CD4-positive, alpha-beta T cell treated with Interleukin-15 for 4 hours (primary cell): ENCODE results near the gene COL18A1.
"Not testable (repeated sequence)": the region's sequence is repeated elsewhere in the genome, so short reads cannot be mapped to it uniquely, and the experiment has no call there.

Experiments
- DNase-seq: peaks from one replicate; pipeline ENCODE4 v3.0.0-alpha.2; 2020; ENCODE audit warnings: low spot score

Gene COL18A1

DNA sequence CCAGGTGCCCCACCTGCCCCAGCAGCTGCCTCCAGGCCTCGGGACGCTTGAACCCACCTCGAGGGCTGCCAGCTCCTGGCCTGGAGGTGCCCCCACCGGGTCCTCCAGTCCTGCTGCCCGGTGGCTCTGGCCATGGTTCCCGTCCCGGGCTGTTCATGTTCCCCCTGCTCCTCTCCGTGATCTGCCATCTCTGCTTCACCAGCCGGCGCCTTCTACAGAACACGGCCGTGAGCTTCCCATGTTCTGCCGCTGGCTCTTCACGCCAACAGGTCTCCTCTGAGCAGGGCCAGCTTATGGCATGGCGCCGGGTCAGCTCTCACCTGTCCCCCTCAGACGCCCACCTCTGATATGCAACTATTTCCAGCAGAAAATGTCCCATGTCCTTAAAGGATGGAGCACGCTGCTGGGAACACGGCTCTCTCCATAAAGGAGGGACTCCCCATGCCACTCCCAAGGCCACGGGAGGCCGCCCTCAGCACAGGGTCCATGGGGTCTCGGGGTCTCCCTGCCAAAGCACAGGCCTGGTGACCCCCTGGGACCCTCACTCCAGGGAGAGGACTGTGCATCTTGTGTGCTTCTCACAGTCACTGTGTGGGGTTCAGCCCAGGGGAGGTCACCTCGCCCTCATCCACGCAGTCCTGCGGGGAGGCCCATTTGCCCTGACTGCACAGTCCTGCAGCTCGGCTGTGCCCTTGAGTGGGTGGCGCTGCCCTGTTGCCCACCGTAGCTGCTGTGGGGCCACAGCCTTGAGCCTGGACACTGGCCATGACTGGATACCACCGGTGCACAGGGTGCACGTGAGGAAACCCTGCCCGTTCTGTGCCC, 36.7 kb downstream of the COL18A1 start:
- no peak for DNase-seq

DNA sequence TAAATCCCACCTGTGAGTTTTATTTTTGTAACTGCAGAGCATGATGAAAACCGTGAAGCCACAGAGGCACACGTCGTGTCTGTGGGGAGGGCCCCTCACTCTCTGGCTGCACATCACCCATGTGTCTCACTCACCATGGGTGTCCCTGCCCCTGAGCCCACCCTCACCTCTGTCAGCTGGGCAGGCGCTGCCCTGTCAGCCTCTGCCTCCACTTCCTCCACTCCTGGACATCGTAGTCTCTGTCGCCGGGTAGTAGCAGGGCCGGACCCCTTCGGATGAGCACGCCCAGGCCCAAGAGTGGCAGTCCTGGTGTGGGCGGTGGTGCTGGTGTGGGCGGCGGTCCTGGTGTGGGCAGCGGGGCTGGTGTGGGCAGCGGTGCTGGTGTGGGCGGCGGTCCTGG, 37.3 kb downstream of the COL18A1 start:
- no peak for DNase-seq

DNA sequence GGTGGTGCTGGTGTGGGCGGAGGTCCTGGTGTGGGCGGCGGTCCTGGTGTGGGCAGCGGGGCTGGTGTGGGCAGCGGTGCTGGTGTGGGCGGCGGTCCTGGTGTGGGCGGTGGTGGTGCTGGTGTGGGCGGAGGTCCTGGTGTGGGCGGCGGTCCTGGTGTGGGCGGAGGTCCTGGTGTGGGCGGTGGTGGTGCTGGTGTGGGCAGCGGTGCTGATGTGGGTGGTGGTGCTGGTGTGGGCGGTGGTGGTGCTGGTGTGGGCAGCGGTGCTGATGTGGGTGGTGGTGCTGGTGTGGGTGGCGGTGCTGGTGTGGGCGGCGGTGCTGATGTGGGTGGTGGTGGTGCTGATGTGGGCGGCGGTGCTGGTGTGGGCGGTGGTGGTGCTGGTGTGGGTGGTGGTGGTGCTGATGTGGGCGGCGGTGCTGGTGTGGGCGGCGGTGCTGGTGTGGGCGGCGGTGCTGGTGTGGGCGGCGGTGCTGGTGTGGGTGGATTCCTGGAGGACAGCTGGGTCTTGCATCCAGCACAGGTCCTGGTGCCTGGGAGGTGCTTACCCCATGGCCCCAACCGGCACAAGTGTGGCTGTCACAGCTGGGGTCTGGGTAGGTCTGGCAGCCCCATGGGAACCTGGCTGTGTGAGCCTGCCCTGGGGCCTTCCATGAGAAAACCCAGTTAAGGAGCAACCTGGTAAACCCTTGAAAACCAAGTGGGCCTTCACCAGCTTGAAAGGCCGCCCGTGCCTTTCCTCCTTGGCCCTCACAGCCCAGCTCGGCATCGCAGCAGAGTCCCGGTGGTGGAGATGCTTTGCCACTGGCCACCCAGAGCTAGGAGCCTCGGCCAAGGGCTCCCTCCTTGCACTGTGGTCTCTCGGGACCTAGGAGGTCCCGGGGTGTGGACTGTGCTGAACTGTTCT, 38.0 kb downstream of the COL18A1 start:
- DNase-seq, result not testable (repeated sequence)

DNA sequence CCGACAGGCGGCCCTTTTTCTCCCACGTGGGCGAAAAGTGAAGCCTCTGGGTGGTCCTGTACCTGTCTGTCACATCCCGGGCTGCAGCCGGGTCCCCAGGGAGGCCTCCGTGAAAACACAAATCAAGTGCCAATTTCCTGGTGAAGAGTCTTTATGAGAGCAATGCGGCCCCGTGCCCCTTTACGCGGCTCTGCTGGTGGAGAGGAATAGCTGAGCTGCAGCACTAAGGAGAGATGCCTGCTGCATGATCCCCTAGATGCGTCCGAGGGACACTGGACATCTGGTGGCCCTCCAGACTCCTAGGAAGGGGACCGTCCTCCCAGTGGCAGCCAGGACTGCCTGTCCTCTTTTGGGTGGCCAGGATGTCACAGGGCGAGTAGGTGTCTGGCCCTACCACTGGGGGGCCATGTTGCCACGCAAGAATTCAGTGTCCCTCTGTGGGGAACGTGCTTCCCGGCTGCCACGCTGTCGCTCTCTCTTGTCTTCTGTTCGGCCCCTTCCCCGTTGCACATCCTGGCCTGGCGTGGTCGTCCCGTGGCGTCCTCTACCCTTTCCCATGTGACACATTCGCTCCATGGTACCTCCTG, 38.7 kb downstream of the COL18A1 start:
- peak; percentile 3 for DNase-seq

DNA sequence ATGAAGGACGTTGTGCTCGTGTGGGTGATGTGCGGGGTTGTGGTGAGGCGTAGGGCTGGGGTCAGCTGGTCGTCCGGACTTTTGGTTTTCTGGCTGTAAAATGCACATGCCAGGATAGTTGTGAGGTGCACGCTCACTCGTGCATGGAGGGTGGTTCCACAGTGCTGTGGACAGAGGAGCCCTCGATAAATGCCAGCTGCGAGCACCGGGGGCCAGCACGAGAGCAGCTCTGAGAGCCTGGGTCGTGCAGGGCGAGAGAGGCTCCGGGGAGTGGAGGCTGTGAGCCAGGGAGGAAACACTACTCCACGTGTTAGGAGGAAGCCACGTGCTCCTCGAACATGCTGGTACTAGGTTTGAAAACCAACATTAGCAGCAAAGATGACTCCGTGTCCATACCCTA, 39.4 kb downstream of the COL18A1 start:
- no peak for DNase-seq

DNA sequence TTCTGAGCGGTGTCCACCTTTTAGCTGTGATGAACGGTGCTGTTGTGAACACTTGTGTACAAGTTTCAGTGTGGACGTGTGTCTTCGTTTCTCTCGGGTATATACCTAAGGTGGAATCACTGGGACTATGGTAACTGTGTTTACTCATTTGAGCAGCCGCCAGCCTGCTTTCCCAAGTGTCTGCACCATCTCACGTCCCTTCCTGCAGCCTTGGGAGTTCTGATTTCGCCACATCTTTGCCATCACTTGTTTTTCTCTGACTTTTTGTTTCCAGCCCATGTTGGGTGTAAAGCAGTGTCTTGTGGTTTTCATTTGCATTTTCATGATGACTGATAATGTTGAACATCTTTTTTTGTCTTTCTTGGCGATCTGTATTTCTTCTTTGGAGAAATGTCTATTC, 40.4 kb downstream of the COL18A1 start:
- DNase-seq, result no peak

DNA sequence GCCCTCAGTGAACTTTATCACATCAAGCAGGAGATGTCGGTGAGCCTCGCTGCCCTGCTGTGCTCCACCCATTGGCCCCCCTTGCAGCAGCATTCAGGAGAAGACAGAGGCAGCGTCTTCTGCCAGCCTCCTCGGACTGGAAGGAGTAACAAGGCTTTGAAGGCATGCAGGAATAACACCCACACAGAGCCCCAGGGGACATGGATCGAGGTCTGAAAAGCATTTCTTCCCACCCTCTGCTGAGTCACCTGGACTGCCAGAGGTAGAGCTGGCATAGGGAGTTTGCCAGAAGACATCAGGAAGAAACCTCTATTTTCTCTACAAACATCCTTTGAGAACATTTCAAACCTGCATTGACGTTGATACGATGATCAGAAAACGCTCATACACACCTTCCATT, 42.9 kb downstream of the COL18A1 start:
- no peak for DNase-seq

DNA sequence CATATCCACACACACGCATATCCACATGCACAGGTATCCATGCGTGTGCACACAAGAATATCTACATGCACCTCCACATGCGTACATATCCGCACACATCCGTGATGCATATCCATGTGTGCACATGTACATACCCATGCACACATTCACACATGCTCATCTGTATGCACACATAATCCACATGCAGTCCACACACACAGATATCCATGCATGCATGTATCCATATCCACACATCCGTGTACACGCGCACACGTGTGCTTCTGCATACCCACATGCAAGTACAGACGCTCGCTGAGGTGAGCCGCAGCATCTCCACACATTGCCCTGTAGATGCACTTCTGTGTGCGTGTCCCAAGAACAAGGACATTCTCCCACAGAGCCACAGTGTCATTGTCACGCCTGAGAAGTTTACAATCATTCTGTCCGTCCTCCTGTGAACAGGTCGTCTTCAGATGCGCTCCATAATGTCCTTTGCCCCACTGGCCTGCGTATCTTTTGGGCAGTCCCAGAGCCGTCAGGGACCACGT, 43.4 kb downstream of the COL18A1 start:
- DNase-seq, result no peak

DNA sequence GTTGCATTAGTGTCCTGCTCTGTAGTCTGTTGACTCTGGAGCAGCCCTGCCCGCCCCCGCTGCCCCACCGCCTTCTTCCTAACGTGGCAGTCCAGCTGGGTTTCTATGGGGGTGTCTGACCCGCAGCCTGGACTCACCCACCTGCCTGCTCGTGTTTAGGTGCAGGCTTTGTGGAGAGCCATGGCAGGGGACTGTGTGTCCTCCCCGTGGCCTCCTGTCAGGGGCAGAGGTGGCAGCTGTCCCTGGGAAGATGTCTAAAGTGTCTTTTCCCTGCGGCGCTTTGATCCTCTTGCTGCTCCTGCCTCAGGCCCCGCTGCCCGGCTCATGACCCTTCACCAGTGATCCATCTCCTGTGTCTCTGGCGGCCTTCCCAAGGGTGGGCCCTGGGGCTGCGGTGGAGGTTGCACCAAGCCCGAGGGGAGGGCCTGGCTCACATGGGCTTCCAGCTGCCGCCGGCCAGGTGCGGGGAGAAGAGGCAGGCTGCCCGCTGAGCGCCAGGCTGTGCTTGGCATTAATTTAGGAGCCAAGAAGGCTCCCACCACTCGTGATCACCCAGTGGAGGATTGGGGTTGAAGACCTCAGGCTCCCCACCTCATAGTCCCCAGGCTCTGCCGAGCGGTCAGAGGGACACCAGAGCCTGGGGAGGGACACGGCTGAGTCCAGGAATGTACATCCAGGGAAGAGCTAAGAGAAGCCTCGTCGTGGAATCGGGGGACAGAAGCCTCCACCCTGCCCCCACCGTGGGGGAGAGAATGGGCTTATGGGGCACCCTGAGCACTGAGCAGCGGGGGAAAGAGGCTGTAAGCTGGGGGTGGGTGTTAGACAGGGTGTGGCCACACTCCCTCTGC, 44.1 kb downstream of the COL18A1 start:
- DNase-seq, result no peak

DNA sequence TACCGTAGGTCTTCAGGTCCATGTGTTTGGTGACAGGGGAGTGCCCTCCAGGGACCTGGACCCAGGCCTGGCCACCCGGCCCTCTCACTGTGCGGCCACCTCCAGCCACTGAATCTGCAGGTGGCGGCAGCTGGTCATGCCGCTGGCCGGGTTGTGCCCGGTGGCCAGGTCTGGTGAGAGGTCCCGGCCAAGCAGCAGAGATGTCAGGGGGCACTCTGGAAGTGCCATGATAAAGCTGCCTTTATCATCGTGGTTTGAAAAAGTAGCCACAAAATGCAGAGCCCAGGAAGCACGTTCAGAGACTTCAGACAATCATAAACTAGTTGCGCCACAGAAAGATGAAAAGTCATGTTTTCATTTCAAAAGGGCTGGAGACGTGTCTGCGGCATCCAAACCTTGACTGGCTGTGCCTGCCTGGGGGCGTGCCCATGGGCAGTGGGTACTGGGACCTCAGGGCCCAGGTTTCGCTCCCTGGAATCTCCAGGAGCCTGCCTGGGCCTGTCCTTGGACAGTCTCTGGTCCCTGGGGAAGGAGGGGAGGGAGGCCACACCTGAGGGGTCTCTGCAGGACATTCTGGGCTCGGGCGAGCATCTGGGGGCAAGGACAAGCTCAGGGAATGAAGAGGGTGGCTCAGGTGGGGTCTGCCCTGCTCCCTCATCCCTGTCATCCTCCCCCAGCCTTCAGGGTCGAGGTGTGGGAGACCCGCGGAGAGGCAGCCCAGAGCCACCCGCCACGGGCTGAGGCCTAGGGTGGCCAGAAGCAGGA, 44.9 kb downstream of the COL18A1 start:
- no peak for DNase-seq

DNA sequence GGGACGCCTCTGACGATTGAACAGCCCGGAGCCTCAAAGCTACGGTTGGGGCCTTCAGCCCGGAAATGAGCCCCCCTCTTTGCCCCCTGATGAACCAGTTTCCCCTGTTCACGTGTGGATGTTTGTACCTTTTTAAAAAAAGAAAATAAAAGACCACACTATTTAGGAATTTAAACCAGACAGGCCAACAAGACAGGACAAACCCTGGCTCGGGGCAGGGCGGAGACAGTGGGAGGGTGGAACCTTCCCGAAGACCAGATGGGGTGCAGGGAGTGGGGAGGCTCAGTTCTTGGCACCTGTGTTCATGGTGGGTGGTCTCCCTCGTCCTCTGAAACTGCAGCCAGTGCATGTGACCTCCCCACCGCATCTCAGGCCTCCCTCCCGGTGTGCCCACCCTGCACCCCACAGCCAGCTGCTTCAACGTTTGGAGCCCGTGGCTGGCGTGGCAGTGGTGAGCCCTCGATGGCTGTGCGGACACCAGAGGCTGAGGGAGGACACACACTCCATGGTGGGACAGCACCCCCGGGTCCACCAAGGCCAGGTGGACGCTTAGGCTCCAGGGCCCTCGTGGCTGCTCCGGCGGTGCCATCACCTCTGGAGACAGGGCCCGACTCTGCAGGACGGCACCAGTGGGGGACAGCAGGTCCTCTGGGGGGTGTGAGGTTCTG, 45.6 kb downstream of the COL18A1 start:
- no peak for DNase-seq

DNA sequence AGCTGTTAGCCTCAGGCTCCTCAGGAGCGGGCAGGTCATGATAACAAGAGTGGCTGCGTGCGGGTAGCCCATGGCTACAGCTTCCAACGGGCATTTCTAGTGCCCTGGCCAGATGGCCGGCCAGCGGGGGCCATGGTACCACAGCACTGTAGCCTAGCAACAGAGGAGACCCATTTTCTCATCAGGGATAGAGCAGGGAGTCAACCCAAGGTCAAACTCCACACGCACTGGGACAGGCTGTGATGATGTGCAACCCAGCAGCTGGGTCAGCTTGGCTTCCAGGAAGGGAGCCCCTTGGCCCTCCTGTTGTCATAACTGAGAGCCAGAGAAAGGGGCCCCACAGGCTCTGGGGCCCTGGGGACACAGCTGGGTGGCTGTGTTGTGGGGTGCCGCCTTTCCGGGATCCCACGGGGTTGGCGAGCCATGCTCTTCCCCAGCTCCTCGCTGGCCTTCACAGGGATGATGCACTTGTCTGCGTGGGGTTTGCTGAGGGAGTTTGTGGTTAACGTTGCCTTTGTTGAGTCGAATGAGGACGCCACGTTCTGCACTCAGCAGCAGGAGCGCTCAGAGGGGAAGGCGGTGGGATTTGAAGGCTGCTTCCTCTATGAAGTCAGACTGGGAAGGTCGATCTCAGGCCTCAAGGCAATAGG, 46.3 kb downstream of the COL18A1 start:
- no peak for DNase-seq

DNA sequence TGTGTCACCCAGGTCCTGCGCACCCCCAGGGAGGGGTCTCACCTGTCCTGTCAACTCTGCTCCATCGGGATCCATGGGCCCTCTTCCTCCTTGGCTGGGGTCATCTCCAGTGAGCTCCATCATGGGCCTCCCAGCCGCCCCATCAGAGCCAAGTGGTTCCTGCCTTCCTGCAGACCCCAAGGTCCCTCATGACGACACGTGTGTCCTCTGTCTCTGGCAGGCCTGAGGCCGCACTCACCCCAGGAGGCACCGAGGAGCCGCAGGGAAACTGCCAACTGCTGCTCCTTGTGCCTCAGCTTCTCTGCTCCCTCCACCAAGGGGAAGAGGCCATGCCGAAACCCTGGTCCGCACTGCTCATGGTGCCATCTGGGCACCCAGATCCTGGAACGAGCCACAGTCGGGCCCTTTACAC, 46.8 kb downstream of the COL18A1 start:
- no peak for DNase-seq

DNA sequence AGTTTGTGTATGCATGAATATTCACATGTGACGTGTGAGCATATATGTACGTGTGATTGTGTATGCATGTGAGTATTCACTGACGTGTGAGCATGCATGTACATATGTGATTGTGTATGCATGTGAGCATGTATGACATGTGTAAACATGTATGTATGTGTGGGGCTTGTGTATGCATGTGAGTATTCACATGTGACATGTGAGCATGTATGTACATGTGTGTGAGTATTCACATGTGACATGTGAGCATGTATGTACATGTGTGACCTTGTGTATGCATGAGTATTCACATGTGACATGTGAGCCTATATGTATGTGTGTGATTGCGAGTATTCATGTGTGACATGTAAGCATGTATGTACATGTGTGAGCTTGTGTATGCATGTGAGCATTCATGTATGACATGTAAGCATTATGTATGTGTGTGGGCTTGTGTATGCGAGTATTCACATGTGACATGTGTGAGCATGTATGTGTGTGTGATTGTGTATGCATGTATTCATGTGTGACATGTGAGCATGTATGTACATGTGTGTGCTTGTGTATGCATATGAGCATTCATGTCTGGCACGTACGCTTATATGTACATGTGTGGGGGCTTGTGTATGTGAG, 47.8 kb downstream of the COL18A1 start:
- no peak for DNase-seq

DNA sequence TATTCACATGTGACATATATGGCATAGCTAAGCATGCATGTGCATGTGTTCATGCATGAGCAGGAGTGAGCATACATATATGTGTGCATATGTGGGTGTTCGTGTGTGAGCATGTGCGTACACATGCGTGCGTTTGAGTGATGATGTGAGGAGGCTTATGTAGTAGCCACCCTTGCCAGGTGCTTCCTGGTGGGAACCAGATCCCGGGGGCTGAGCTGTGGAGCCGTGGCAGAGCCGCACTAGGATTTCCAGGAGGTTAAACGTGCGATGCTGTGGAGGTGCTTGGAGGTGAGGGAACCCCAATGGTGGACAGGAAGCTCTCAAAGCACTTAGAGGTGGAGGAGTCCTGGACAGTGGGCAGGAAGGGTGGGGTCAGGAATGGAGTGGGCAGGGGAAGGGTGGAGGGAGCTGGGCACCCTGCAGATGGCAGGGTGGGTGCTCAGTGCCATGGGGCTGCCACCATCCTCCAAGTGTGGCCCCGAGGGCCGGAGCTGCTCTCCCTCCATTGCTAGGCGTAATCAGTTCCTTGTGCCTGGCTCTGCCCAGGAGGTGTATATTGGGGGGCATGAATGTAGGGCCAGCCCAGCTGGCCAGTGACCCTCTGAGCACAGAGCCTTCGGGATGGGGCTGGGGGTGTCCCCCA, 48.5 kb downstream of the COL18A1 start:
- no peak for DNase-seq

DNA sequence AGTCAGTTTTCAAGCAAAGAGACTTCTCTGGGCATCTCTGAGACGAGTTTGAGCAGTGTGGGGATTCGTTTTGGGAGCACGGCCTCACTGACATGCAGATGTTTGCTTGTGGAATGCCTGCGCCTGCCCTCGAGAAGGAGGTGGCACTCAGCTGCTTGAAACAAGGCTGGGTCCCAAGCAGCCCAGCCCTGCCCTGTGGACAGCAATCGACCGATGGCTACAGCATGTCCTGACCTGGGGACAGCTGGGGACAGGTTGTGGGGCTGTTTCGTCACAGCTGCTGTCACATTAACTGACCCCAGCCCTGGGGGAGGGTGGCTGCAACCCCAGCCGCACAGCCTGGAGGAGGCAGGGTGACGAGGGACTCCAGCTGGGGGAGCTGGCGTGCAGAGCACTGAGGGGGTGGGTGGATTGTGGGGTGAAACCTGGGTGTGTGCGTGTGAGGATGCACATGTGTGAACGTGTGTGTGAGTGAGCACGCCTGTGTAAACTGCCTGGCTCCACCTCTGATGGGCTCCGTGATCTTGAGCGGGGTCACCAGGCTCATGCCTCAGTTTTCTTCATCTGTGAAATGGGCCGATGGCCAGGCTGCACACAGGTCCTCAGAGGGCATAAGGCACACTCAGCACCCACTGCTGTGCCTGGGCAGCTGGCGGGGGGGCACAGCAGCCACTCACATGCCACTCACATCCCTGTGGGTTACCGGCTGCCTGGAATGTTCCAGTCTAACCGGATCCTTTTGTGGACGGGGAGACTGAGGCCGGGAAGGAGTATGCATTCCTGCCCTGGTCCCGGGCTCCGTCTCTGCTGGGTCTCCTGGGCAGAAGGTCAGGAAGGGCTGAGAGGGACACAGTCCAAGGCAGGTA, 49.3 kb downstream of the COL18A1 start:
- no peak for DNase-seq

DNA sequence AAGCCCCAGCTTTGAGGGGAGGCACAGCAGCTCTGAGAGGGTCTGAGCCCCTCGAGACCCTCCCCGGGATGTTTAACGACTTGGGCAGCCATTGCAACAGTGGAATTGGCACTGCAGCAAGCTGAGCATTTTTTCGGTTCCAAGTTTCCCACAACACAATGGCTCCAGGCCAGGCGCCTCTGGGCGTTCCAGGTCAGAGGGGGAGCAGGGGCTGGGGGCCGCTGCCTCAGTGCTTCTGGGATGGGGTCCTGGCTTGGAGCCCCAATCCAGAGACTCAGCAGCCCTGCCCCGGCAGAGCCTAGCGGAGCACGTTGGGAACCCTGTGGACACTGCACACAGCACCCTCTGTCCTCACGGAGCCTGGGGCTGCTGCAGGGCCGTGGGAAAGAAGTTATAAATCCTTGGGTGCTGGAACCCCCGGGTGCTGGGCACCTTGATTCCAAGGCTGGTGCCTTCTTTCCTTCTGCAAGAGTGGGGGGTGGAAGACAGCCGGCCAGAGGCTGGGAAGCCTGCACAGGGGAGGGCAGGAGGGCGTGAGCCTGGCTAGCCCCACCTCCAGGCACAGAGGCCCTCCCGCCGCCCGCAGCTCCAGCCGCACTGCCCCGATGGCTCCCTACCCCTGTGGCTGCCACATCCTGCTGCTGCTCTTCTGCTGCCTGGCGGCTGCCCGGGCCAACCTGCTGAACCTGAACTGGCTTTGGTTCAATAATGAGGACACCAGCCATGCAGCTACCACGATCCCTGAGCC, 50.1 kb downstream of the COL18A1 start:
- DNase-seq, result no peak
